HCT116 (cell line): ENCODE data around the gene CAPZB. TPM values are rescaled to one million over a fixed set of nuclear protein-coding genes. Genes with fewer than 3 reads are reported as not detected.

Experiments used
- ATAC-seq: fragments of 200-7000 bp; cut with Tn5 transposase; 2 replicates; pipeline ENCODE4 v1.9.1; 2020; ENCODE audit warnings: mild to moderate bottlenecking, moderate library complexity
- BruUV-seq: library from RNA; stranded (reverse); fragments of 400-500 nt; replicated peaks from 2 replicates; lab custom pipeline; 2021; lab: Mats Ljungman, UMichigan
- CTCF ChIA-PET: fragments of 300-600 bp; sonication (Branson Sonifier 250); formaldehyde crosslinking; loops from one replicate; lab custom pipeline; 2021; ENCODE audit warnings: antibody characterized with exemption; lab: Charles Lee
- POLR2A ChIA-PET: fragments of 300-600, 350-600 bp; sonication (Branson Sonifier 250); formaldehyde crosslinking; loops from one replicate; lab custom pipeline; 2021; ENCODE audit warnings: antibody characterized with exemption; lab: Charles Lee
- RAD21 ChIA-PET, 2 experiments: fragments of 300-600 bp; sonication (Branson Sonifier 250); formaldehyde crosslinking; loops; one replicate each; lab custom pipeline; 2023; ENCODE audit warnings: low total read pairs in 2 of 2; ENCODE audit not compliant: uncharacterized antibody in 2 of 2, unreplicated experiment in 2 of 2, low non-redundant PET in 1 of 2; lab: Charles Lee
- DNase-seq: peaks from one replicate; pipeline ENCODE4 v3.0.0-alpha.2; 2010; ENCODE audit warnings: low read depth, low spot score
- H2AFZ ChIP-seq: fragments of 200-600 bp; shearing (Covaris generic), sonication (generic); 2 replicates; pipeline ENCODE4 v1.6.1; 2017; ENCODE audit warnings: low read depth, mixed run types, mixed read lengths, antibody characterized with exemption, low read length; ENCODE audit not compliant: poor library complexity, severe bottlenecking
- H3K27ac ChIP-seq: 2 replicates; pipeline ENCODE4 v1.5.1; 2012; ENCODE audit warnings: low read depth, low read length
- H3K27me3 ChIP-seq: fragments of 200-600 bp; sonication (generic); 2 replicates; pipeline ENCODE4 v1.6.1; 2016; ENCODE audit warnings: mixed run types, low read length, mixed read lengths; ENCODE audit not compliant: insufficient read depth
- H3K36me3 ChIP-seq, 2 experiments: fragments of 200-500 bp in 1 of 2; fragments of 200-600 bp in 1 of 2; sonication (Bioruptor generic) in 1 of 2; sonication (generic) in 1 of 2; 2 replicates each; pipeline versions ENCODE4 v1.5.1 to v1.6.1; 2014 to 2016; ENCODE audit warnings: low read length in 2 of 2, inconsistent platforms in 1 of 2, mixed read lengths in 1 of 2, mixed run types in 1 of 2; ENCODE audit not compliant: insufficient read depth in 2 of 2, control insufficient read depth in 1 of 2
- H3K4me1 ChIP-seq, 2 experiments: fragments of 200-600 bp in 1 of 2; sonication (generic) in 1 of 2; 2 replicates each; pipeline versions ENCODE4 v1.5.1 to v1.6.1; 2012 to 2017; ENCODE audit warnings: low read length in 2 of 2, inconsistent platforms in 1 of 2, mild to moderate bottlenecking in 1 of 2, mixed read lengths in 1 of 2, mixed run types in 1 of 2, moderate library complexity in 1 of 2; ENCODE audit not compliant: insufficient read depth in 2 of 2, control insufficient read depth in 1 of 2
- H3K4me2 ChIP-seq: fragments of 200-600 bp; sonication (generic); 2 replicates; pipeline ENCODE4 v1.6.1; 2017; ENCODE audit warnings: mixed run types, low read length, mixed read lengths
- H3K4me3 ChIP-seq, 2 experiments: fragments of 200-600 bp in 1 of 2; sonication (generic) in 1 of 2; replicated peaks in 1 of 2; 2 replicates each; pipeline ENCODE4 v1.5.1; 2011 to 2016; ENCODE audit warnings: low read length in 2 of 2, control low read depth in 1 of 2, low read depth in 1 of 2, mild to moderate bottlenecking in 1 of 2, mixed read lengths in 1 of 2, mixed run types in 1 of 2
- H3K79me2 ChIP-seq: fragments of 200-600 bp; sonication (generic); 2 replicates; pipeline ENCODE4 v1.6.1; 2017; ENCODE audit warnings: mild to moderate bottlenecking, mixed run types, low read length, moderate library complexity, mixed read lengths; ENCODE audit not compliant: insufficient read depth
- H3K9ac ChIP-seq: fragments of 200-600 bp; sonication (generic); 2 replicates; pipeline ENCODE4 v1.6.1; 2016; ENCODE audit warnings: low read length, mixed read lengths
- H3K9me2 ChIP-seq: fragments of 200-600 bp; sonication (generic), shearing (Covaris generic); 2 replicates; pipeline ENCODE4 v1.6.1; 2017; ENCODE audit warnings: mixed run types, mild to moderate bottlenecking, moderate library complexity; ENCODE audit not compliant: insufficient read depth
- H3K9me3 ChIP-seq, 2 experiments: fragments of 200-500 bp in 1 of 2; fragments of 200-600 bp in 1 of 2; sonication (Bioruptor generic) in 1 of 2; sonication (generic) in 1 of 2; 2 replicates each; pipeline ENCODE4 v1.6.1; 2014 to 2017; ENCODE audit warnings: low read length in 2 of 2, mixed read lengths in 2 of 2, inconsistent platforms in 1 of 2, low read depth in 1 of 2, mild to moderate bottlenecking in 1 of 2, mixed run types in 1 of 2, moderate library complexity in 1 of 2; ENCODE audit not compliant: control insufficient read depth in 1 of 2, insufficient read depth in 1 of 2
- H4K20me1 ChIP-seq: fragments of 200-600 bp; sonication (generic), shearing (Covaris generic); 2 replicates; pipeline ENCODE4 v1.6.1; 2017; ENCODE audit warnings: mixed run types, mild to moderate bottlenecking, moderate library complexity; ENCODE audit not compliant: insufficient read depth
- EGR1 ChIP-seq: IDR thresholded peaks from 2 replicates; pipeline ENCODE4 v1.6.1; 2012; ENCODE audit warnings: low read depth
- EZH2 ChIP-seq: fragments of 200-600 bp; sonication (generic); IDR thresholded peaks from 2 replicates; pipeline ENCODE4 v1.6.1; 2017; ENCODE audit warnings: antibody characterized with exemption, mixed run types
- EZH2phosphoT487 ChIP-seq: fragments of 200-600 bp; IDR thresholded peaks from 2 replicates; pipeline ENCODE4 v1.6.1; 2018; ENCODE audit warnings: antibody characterized with exemption, borderline replicate concordance
- FOSL1 ChIP-seq: IDR thresholded peaks from 2 replicates; pipeline ENCODE4 v1.6.1; 2012; ENCODE audit warnings: low read depth
- JUND ChIP-seq: IDR thresholded peaks from 2 replicates; pipeline ENCODE4 v1.6.1; 2012
- POLR2A ChIP-seq: IDR thresholded peaks from 2 replicates; pipeline ENCODE4 v1.7.0; 2011; ENCODE audit warnings: borderline replicate concordance; ENCODE audit not compliant: insufficient read depth, insufficient read length; ENCODE audit errors: extremely low read depth
- RAD21 ChIP-seq: IDR thresholded peaks from 2 replicates; pipeline ENCODE4 v1.6.1; 2012; ENCODE audit warnings: low read depth, mild to moderate bottlenecking
- SIN3A ChIP-seq: IDR thresholded peaks from 2 replicates; pipeline ENCODE4 v1.6.1; 2012; ENCODE audit warnings: low read depth
- SP1 ChIP-seq: IDR thresholded peaks from 2 replicates; pipeline ENCODE4 v1.6.1; 2012; ENCODE audit warnings: low read depth
- TCF7L2 ChIP-seq: IDR thresholded peaks from 2 replicates; pipeline ENCODE4 v1.7.0; 2011; ENCODE audit warnings: borderline replicate concordance, inconsistent platforms; ENCODE audit not compliant: insufficient read depth, insufficient read length; ENCODE audit errors: extremely low read depth
- YY1 ChIP-seq: IDR thresholded peaks from 2 replicates; pipeline ENCODE4 v1.6.1; 2011; ENCODE audit warnings: low read length, low read depth, moderate library complexity, mild to moderate bottlenecking; ENCODE audit not compliant: insufficient replicate concordance; ENCODE audit errors: extremely low read depth
- intact Hi-C: fragments of 100-400 bp; cut with micrococcal nuclease; formaldehyde crosslinking; loops from 2 replicates; pipeline ENCODE4 v1.10.0; 2022
- total RNA-seq: library from RNA; stranded (reverse); gene quantifications from one replicate; pipeline ENCODE4 v1.2.1, GENCODE V29; 2021; ENCODE audit not compliant: unreplicated experiment
- TF ChIP-seq, protein P1 (sequence below), 3 experiments: fragments of 200-600 bp in 1 of 3; sonication (generic) in 1 of 3; IDR thresholded peaks in 2 of 3; conservative IDR thresholded peaks in 1 of 3; 2 replicates each; pipeline ENCODE4 v1.5.1; 2012 to 2017; ENCODE audit warnings: low read depth in 2 of 3, low read length in 2 of 3, antibody characterized with exemption in 1 of 3, borderline replicate concordance in 1 of 3, control low read depth in 1 of 3, mild to moderate bottlenecking in 1 of 3, mixed read lengths in 1 of 3, mixed run types in 1 of 3, moderate library complexity in 1 of 3; ENCODE audit not compliant: insufficient read depth in 1 of 3
- TF ChIP-seq, protein P2 (sequence below): IDR thresholded peaks from 2 replicates; pipeline ENCODE4 v1.6.1; 2012
- TF ChIP-seq, protein P3 (sequence below): IDR thresholded peaks from 2 replicates; pipeline ENCODE4 v1.6.1; 2012; ENCODE audit warnings: low read depth

The CAPZB gene
- total RNA-seq, 1 experiment from 2014 or later = 203 TPM

DNA sequence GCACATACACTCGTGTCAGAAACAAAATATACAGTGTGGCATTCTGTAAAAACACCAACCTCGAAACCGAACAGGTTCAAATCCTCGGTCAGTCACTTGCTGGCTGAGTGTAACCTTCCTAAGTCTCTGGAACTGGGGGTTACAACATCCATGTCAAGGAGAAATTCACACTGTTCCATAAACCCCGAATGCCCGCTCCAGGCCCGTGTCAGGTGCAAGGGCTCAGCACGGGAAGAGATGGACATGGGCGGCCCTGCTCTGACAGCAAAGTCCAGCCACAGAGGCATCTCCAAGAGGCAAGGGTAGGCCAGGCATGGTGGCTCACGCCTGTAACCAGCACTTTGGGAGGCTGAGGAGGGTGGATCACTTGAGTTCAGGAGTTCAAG is 93.8 kb downstream of the CAPZB start (continued):
- TF ChIP-seq, protein P1, sequence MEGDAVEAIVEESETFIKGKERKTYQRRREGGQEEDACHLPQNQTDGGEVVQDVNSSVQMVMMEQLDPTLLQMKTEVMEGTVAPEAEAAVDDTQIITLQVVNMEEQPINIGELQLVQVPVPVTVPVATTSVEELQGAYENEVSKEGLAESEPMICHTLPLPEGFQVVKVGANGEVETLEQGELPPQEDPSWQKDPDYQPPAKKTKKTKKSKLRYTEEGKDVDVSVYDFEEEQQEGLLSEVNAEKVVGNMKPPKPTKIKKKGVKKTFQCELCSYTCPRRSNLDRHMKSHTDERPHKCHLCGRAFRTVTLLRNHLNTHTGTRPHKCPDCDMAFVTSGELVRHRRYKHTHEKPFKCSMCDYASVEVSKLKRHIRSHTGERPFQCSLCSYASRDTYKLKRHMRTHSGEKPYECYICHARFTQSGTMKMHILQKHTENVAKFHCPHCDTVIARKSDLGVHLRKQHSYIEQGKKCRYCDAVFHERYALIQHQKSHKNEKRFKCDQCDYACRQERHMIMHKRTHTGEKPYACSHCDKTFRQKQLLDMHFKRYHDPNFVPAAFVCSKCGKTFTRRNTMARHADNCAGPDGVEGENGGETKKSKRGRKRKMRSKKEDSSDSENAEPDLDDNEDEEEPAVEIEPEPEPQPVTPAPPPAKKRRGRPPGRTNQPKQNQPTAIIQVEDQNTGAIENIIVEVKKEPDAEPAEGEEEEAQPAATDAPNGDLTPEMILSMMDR (IDR thresholded peaks at IDR 0.05 in 2 of 3, conservative IDR thresholded peaks at IDR 0.05 in 1 of 3; ENCODE audit: borderline replicate concordance in 1 of 3, insufficient read depth in 1 of 3, low read depth in 2 of 3, low read length in 2 of 3) = no peak
- TF ChIP-seq, all 23 proteins: peak for 0

DNA sequence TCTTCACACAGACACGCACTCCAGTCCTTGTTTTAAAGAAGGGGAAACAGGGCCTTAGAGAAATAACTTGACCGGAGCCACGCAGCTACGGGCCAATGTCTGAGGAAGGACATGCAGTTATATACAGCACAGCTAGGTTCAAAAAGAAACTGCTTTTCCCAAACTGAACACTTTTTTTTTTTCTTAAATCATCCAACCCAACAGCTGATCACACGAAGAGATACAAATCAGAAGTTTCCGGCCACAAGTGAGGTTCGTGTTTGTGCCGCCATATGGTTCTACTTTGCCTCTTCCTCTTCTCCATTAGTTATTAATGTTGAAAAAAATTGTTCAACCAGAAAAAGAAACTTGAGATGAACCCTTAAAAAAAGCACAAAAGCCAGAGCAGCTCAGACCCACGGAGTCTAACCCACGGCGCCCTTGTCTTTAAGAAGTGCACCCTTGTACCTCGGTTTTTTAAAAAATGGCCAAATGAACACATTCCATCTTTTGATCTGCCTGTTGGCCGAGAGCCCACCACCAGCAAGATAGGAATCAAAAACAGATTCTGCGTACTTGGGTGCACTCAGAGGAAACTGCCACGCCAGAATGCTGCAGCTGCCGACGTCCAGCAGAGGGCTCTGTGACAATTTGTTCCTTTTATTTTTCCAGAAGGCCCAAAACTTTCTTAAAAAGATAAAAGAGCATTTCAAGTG is 94.3 kb downstream of the CAPZB start:
- ATAC-seq (peak; percentile 68), DNase-seq (peak; percentile 7)
- Histone ChIP-seq H4K20me1 (no peaks in the 10 kb centered on the region), H3K9me3 (no peaks in the 10 kb centered on the region), H3K79me2 (peaks cover 72% of the 10 kb centered on the region), H3K4me1 (no peaks in the 10 kb centered on the region; a peak in 1 of 4 replicates), H3K9ac (no peak overlapping the region), H3K27ac (no peak overlapping the region), H3K9me2 (no peaks in the 10 kb centered on the region), H3K36me3 (no peaks in the 10 kb centered on the region), H3K4me3 (no peak overlapping the region), H2AFZ (no peak overlapping the region), H3K27me3 (no peaks in the 10 kb centered on the region), H3K4me2 (no peak overlapping the region)
- intact Hi-C loops = loop anchor here (1.0 kb wide), 2 partner anchors 191 to 262 kb away; no protein-coding TSS in a partner anchor
- BruUV-seq = no TSS peak
- ChIA-PET CTCF (interaction anchor here (0.9 to 2.3 kb wide), 5 partner anchors 9 to 263 kb away, joined by 3 to 14 read pairs (median 5); no protein-coding TSS in a partner anchor), POLR2A (no interaction called here), RAD21 (interaction anchor here in 1 of 2 experiments (1.0 kb wide), 1 partner anchor 191 kb away, joined by 3 read pairs; no protein-coding TSS in a partner anchor)
- TF ChIP-seq, protein P2, sequence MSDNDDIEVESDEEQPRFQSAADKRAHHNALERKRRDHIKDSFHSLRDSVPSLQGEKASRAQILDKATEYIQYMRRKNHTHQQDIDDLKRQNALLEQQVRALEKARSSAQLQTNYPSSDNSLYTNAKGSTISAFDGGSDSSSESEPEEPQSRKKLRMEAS = no peak
- TF ChIP-seq RAD21 = peak; percentile 67
- no peak for TF ChIP-seq JUND
- TF ChIP-seq FOSL1 = no peak
- TF ChIP-seq TCF7L2 = no peak
- no peak for TF ChIP-seq EZH2
- TF ChIP-seq YY1 = no peak
- no peak for TF ChIP-seq EZH2phosphoT487
- TF ChIP-seq SP1 = no peak
- TF ChIP-seq, protein P1 (IDR thresholded peaks at IDR 0.05 in 2 of 3, conservative IDR thresholded peaks at IDR 0.05 in 1 of 3; ENCODE audit: borderline replicate concordance in 1 of 3, insufficient read depth in 1 of 3, low read depth in 2 of 3, low read length in 2 of 3) = peak; percentile 62 to 84 (median 81)
- no peak for TF ChIP-seq POLR2A
- TF ChIP-seq, protein P3, sequence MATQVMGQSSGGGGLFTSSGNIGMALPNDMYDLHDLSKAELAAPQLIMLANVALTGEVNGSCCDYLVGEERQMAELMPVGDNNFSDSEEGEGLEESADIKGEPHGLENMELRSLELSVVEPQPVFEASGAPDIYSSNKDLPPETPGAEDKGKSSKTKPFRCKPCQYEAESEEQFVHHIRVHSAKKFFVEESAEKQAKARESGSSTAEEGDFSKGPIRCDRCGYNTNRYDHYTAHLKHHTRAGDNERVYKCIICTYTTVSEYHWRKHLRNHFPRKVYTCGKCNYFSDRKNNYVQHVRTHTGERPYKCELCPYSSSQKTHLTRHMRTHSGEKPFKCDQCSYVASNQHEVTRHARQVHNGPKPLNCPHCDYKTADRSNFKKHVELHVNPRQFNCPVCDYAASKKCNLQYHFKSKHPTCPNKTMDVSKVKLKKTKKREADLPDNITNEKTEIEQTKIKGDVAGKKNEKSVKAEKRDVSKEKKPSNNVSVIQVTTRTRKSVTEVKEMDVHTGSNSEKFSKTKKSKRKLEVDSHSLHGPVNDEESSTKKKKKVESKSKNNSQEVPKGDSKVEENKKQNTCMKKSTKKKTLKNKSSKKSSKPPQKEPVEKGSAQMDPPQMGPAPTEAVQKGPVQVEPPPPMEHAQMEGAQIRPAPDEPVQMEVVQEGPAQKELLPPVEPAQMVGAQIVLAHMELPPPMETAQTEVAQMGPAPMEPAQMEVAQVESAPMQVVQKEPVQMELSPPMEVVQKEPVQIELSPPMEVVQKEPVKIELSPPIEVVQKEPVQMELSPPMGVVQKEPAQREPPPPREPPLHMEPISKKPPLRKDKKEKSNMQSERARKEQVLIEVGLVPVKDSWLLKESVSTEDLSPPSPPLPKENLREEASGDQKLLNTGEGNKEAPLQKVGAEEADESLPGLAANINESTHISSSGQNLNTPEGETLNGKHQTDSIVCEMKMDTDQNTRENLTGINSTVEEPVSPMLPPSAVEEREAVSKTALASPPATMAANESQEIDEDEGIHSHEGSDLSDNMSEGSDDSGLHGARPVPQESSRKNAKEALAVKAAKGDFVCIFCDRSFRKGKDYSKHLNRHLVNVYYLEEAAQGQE = no peak
- TF ChIP-seq SIN3A = no peak
- no peak for TF ChIP-seq EGR1
